Retina (tissue), 1 donor: ENCODE measurements around the gene TSC22D1.

Experiments
- DNase-seq: peaks from one replicate; pipeline ENCODE4 v3.0.0-alpha.2; 2016

Gene TSC22D1

GRCh38 chr13:44449999-44450821 is 125.9 kb downstream of the TSC22D1 start:
- DNase-seq: no peak

GRCh38 chr13:44448875-44449274 is 127.3 kb downstream of the TSC22D1 start:
- no peak for DNase-seq

GRCh38 chr13:44448373-44448772 is 127.8 kb downstream of the TSC22D1 start:
- no peak for DNase-seq

- no peak for DNase-seq
These were observed 128.3 kb downstream of the TSC22D1 start for GRCh38 chr13:44447783-44448321.

GRCh38 chr13:44440046-44440608 is 136.0 kb downstream of the TSC22D1 start:
- DNase-seq: no peak

GRCh38 chr13:44439452-44440024 is 136.6 kb downstream of the TSC22D1 start:
- no peak for DNase-seq

- DNase-seq: no peak
These were observed 137.9 kb downstream of the TSC22D1 start for GRCh38 chr13:44438234-44438579.

GRCh38 chr13:44437356-44438233 is 138.5 kb downstream of the TSC22D1 start:
- DNase-seq: peak; percentile 55

GRCh38 chr13:44436589-44437337 is 139.4 kb downstream of the TSC22D1 start:
- peak; percentile 95 for DNase-seq

- DNase-seq: no peak
These were observed 140.1 kb downstream of the TSC22D1 start for GRCh38 chr13:44435919-44436510.

- peak; percentile 97 for DNase-seq
These were observed 140.8 kb downstream of the TSC22D1 start for GRCh38 chr13:44435142-44435918.

- peak; percentile 49 for DNase-seq
These were observed 141.4 kb downstream of the TSC22D1 start for GRCh38 chr13:44434766-44435141.

GRCh38 chr13:44433863-44434765 is 142.0 kb downstream of the TSC22D1 start:
- no peak for DNase-seq

GRCh38 chr13:44432650-44433049 is 143.5 kb downstream of the TSC22D1 start:
- DNase-seq: no peak

- no peak for DNase-seq
These were observed 145.0 kb downstream of the TSC22D1 start for GRCh38 chr13:44431150-44431549.

GRCh38 chr13:44429311-44429710 is 146.8 kb downstream of the TSC22D1 start:
- no peak for DNase-seq

GRCh38 chr13:44426461-44426860 is 149.7 kb downstream of the TSC22D1 start:
- DNase-seq: no peak

GRCh38 chr13:44425815-44426078 is 150.4 kb downstream of the TSC22D1 start:
- DNase-seq: no peak

- DNase-seq: no peak
These were observed 150.9 kb downstream of the TSC22D1 start for GRCh38 chr13:44425041-44425814.
